HG03045 (cell line): ENCODE measurements around the gene PRSS2.
"Not testable (repeated sequence)": the region's sequence is repeated elsewhere in the genome, so short reads cannot be mapped to it uniquely, and the experiment has no call there.

ENCODE experiments used
- ATAC-seq: cut with Tn5 transposase; IDR thresholded peaks from one replicate; pipeline ENCODE4 v1.9.1; 2021; ENCODE audit warnings: mild to moderate bottlenecking, moderate library complexity; ENCODE audit not compliant: unreplicated experiment

The PRSS2 gene

DNA sequence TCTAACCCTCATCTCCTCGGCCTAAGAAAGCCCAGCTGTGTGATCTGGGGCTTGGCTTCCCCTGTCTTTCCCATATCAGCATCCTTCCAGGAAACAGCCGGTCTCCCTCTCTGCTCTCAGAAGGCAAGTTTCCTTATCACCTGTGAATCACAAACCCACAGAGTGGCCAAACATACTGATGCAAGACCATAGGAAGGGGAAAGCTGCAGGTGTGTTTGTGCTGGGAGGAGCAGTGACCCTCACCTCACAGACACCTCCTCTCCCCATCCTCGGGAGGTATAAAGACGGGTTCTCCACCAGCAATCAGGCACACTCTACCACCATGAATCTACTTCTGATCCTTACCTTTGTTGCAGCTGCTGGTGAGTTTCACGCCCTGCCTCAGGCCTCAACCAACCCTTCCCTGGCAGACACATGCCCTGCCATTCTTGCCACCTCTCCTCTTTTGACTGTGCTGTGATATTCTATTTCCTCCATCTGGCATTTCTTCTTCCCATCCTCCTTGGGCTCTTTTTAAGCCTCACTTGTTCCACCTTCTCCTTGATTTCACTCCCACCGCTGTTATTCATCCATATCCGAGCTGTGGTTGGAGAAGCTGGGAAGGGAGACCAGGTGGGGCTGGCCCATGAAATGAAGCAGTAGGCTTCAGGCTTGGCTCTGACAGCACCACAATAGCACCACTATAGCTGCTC is at the start of gene PRSS2:
TSS of gene PRSS2 (plus strand) at position 310 of the 692 bp plus-strand sequence. CDS start at position 323, 13 bp downstream.
- no peak for ATAC-seq

DNA sequence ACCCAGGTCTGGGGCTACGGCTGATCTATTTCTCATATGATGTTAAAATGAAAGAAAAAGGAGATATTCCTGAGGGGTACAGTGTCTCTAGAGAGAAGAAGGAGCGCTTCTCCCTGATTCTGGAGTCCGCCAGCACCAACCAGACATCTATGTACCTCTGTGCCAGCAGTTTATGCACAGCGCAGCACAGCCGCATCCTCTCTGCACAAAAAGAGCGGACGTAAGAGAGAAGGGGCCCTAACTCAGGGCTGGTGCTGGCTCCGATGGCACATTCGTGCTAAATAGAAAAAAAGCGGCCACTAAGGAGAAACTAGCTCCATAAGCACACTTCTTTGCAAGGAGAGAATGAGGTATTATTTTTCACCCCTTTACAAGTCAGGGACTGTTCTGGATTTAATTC is 49.8 kb upstream of the PRSS2 start:
- no peak for ATAC-seq

DNA sequence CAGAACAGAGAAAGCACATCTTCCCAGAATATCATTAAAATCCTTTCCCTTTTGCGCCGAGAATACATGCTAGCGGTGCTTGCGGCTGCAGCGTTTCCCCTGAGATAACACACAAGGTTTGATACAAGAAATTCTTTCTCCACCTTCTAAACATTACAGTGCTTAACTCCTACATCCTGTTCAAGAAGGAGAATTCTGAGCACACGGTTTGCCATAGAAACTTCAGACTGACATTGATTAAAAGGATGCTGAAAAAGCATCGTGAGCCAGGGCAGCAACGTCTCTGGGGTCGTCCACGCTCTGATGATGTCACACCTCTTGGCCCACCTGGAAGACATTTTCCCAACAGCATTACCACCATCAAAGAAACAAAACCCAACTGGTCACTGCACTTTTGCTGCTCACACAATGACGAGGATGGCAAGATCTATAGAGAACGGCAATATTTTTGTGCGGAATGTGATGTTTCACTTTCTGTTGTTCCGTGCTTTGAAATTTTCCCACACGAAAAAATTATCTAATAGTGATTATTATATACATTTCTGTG is 48.4 kb upstream of the PRSS2 start:
- no peak for ATAC-seq

DNA sequence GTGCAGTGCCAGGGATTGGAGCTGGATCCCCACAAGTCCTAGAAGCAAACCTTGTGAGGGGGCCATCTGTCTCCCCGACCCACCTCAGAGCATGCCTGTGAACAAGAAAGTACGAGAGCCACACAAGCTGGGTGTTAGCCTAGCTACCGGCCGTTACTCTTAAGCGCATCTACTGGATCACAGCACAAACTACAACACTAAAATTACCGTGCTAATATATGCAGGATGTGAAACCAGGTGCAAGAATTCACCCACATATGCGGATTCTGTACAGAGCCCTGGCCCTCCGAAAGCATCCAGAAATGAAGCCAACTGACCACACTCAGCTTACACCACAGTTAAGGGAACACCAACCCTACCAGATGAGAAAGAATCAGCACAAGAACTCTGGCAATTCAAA is 37.5 kb upstream of the PRSS2 start:
- ATAC-seq = no peak

DNA sequence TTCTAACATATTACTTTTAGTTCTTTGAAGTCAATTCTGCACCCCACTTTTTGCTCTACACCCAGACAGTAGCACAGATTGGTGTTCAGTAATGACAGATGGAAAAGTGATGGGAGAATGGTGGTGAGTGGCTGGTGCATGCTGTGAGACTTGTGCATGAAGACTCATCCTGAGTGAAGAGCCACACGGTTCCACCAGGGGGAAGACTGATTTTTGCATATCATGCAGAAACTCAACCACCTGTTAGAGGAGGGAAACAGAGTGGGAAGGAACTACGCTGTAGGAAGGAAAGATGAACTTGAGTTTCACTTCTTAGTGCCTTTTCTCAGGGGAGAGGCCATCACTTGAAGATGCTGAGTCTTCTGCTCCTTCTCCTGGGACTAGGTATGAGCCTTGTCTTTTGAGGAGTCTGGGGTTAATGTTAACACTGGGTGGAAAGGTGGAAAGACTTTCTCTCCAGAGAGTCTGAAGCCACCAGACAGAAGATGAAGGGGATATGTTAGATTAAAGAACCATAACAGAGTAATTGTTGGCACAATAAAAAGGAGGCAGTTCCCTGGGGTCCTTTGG is 30.8 kb upstream of the PRSS2 start:
- peak; percentile 90 for ATAC-seq

DNA sequence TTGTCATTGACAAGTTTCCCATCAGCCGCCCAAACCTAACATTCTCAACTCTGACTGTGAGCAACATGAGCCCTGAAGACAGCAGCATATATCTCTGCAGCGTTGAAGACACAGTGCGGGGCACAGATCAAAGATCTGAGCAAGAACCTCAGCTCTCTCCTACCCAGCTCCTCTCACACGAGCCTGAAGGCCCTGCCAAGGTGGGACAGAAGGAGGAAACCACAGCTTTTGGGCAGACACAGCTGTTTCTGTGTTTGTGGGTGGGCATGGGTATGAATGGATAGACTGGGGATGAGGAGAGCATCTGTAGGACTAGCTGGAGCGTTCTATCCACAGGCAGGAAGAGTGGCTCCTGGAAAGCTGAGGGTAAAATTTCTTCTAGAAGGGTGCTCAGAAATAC is 30.0 kb upstream of the PRSS2 start:
- ATAC-seq = no peak

DNA sequence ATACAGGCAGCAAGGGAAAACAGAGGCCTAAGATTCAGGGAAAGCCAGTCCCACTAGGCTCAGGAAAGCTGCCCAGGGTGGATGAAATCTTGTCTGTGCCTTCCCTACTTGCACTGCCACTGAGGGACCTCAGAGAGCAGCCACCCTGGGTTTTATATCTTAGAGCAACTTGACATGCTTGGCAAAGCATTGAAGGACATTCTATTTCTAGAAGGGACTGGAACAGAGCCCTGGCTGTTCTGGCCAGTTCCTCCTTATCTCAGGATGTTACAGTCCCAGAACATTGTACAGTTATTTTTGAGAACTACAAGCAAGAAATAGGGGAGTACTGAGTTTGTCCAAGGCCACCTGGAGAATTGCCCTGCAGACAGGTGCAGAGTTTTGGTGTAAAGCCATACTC is 28.8 kb upstream of the PRSS2 start:
- ATAC-seq = not testable (repeated sequence)

DNA sequence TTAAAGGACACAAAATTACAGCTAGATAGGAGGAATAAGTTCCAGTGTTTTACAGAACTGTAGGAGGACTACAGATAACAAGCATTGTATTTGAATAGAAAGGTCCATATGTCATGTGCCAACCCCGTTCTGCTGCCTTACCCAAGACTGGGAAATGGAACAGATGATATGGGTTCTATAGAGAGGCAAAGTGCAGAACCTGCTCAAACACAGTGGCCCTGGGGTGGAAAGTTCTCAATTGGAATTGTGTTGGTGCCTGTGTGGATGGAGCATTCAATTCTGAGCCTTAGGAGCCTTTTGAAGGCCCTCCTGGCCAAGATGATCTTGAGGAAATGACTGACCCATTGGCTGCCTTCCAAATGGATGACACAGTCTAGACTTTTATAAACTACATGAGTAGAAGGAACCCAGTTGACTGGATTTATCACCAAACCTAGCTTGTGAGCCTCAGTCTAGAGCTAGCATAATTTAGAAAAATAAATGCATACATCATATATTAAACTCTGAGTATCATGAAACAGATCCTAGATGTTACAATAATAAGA is 25.6 kb upstream of the PRSS2 start:
- no peak for ATAC-seq

DNA sequence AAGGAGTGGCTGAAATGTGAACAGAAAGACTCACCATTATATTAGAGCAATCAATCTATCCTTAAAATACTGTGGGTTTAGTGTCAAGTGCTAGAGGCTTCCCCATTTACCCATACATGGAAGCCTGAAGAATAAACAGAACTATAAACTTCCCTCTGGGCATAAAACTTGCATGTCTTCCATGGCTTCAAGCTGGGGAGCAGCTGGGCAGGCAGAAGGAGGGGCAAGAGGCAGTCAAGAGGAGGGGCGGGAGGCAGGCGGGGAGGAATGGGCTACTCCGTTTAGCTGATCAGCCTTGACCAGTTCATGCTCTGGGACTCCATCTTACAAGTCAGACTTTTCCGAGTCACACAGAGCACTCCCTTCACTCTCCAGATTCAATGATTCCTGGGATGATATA is 25.0 kb upstream of the PRSS2 start:
- ATAC-seq = no peak

DNA sequence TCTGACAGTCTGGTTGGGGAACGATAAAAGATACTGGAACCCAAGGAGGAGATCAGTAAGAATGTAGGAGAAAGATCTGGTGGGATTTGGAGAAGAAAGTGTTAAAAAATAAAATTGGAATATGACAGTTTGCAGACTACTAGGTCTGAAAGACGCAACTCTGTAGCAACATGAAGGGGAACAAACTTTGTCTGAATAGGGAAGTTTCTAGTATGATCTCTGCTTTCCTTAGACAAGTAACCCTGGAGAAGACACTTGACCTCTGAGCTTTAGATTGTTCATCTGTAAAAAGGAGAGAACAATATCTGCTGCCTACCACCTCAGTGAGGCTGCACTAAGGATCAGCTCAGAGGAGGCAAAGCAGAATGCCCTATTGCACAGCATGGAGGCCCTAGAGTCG is 24.5 kb upstream of the PRSS2 start:
- ATAC-seq = no peak

DNA sequence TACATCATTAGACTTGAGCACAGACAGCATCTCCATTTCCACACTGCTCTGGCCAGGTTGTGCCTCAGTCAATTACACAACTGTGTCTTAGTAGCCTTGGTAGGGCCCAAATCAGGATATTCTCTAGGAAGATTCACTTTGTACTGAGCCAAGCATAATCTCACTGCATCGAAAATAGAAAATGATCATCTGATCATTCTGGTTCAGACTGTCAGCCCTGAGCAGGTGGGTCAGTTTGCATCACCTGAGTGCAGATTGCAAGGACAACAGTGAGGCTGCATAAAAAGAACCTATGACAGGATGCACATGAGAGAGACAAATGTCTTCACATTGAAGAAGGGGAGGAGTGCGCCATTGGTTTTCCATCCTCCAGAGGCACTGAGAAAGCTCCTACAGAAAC is 22.4 kb upstream of the PRSS2 start:
- not testable (repeated sequence) for ATAC-seq

DNA sequence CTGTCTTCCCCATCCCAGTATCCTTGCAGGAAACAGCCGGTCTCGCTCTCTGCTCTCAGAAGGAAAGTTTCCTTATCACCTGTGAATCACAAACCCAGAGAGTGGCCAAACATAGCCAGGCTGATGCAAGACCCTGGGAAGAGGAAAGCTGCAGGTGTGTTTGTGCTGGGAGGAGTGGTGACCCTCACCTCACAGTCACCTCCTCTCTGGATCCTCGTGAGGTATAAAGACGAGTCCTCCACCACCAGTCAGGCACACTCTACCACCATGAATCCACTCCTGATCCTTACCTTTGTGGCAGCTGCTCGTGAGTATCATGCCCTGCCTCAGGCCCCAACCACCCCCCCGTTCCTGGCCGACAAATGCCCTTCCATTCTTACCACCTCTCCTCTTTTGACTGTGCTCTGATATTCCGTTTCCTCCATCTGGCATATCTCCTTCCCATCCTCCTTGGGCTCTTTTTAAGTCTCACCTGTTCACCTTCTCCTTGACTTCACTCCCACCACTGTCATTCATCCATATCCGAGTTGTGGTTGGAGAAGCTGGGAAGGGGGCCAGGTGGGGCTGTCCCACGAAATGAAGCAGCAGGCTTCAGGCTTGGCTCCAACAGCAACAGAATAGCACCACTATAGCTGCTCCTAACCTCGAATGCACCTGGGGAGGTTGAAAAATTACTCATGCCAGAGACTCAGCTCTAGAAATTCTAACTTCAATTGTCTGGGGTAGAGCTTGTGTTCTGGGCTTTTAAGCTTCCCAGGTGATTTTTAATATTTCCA is 21.4 kb upstream of the PRSS2 start, which contains the start of gene PRSS1:
TSS of gene PRSS1 (plus strand) at position 255 of the 776 bp plus-strand sequence. CDS start at position 268, 13 bp downstream.
- ATAC-seq = no peak

DNA sequence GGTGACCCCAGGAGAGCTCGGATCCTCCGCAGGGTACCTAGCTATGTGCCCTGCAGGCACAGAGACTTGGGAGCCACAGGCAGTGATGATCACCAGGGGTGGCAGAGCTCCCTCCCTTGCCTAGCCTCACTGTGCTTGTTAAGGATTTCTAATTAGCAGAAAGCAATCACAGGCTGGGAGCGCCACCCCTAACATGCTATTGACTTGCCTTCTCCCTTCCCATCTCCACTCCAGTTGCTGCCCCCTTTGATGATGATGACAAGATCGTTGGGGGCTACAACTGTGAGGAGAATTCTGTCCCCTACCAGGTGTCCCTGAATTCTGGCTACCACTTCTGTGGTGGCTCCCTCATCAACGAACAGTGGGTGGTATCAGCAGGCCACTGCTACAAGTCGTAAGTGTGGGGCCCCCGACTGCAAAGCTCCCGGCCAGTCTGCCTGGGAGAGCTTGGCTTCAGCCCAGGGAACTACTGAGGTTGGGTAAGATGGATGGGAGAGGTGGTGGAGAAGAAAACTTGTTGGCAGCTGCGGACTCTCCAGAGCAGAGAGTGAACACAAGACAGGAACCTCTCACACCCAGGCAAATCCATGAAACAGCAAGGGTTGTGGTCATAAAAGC is 20.3 kb upstream of the PRSS2 start:
- no peak for ATAC-seq

DNA sequence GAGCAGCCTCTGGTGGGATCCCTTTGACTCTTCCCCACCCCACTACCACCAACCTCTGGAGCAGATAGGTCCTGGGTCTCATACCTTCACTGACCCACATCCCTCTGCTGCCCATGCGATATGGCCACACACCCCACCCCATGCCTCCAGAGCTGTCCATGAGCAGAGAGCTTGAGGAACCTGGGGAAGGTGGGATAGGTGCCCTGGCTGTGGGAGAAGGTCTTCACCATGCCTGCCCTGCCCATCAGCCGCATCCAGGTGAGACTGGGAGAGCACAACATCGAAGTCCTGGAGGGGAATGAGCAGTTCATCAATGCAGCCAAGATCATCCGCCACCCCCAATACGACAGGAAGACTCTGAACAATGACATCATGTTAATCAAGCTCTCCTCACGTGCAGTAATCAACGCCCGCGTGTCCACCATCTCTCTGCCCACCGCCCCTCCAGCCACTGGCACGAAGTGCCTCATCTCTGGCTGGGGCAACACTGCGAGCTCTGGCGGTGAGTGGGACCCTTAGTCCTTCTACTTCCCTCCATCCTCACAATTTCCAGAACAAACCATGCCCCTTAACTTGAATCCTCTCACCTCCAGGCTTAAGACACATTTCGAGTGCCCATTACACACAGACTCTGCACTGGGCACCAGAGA is 19.1 kb upstream of the PRSS2 start:
- not testable (repeated sequence) for ATAC-seq

DNA sequence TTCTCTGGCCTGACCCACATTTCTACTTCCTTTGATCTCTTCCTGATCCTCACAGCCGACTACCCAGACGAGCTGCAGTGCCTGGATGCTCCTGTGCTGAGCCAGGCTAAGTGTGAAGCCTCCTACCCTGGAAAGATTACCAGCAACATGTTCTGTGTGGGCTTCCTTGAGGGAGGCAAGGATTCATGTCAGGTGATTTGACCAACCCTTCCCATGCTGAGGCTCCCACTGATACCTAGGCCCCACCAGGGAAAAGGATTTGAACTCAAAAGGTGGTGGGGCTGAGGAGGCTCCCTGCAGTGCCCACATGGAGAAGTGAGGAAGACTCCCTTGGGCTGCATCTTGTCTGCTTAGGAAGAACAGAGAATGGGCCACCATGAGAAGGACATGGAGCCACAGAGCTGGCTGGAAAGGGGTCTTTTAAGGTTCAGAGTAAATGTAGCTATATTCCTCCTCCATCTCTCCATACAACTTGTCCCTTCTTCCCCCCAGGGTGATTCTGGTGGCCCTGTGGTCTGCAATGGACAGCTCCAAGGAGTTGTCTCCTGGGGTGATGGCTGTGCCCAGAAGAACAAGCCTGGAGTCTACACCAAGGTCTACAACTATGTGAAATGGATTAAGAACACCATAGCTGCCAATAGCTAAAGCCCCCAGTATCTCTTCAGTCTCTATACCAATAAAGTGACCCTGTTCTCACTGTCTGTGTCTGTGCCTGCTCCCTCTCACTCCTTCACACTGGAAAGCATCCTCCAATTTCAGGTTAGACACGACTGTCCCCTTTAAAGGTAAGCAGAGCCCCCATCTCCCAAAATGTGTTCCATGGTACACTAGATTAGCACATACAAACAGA is 18.2 kb upstream of the PRSS2 start:
- no peak for ATAC-seq

DNA sequence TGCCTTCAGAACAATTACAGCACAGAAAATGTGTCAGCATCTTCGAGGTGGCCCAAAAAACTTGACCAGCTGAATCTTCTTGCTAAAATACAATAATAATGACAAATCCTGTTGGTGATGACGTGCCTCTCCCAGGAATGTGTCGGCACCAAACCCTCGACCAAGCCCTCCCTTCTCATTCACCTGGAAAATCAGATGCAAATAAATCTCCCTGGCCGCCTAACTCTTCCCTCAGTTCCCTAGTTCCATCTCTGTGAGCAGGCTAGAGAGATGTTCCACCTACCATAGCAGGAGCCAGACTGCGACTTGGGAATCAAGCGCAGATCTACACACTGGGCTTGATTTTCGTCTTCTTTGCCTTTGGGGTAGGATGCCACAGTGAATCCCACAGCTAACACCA is 17.4 kb upstream of the PRSS2 start:
- no peak for ATAC-seq

DNA sequence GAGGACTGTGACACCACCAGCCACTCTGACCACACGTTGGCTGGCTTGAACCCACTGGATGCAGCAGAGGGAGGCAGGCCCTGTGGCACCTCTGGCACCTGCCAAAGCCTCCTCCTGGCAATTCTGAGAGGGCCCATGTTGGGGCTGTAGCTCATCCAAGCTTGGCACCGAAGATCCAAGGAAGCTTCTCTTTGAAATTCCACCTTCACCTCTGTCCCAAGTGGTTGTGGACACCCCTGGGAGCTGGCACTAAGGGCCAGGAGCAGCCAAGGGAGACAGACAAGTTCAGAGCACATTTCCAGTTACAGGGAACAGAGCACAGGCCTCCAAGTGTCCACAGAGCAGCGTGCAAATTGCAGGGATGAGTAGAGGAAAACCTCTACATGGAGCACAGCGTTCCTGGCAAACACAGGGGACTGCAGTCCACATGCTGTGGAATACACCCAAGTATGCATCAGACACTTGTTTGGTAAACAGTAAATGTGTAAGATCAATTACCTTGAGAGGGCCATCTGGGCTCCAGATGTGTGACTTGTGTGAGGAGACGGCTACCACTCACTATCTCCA is 16.8 kb upstream of the PRSS2 start:
- not testable (repeated sequence) for ATAC-seq

DNA sequence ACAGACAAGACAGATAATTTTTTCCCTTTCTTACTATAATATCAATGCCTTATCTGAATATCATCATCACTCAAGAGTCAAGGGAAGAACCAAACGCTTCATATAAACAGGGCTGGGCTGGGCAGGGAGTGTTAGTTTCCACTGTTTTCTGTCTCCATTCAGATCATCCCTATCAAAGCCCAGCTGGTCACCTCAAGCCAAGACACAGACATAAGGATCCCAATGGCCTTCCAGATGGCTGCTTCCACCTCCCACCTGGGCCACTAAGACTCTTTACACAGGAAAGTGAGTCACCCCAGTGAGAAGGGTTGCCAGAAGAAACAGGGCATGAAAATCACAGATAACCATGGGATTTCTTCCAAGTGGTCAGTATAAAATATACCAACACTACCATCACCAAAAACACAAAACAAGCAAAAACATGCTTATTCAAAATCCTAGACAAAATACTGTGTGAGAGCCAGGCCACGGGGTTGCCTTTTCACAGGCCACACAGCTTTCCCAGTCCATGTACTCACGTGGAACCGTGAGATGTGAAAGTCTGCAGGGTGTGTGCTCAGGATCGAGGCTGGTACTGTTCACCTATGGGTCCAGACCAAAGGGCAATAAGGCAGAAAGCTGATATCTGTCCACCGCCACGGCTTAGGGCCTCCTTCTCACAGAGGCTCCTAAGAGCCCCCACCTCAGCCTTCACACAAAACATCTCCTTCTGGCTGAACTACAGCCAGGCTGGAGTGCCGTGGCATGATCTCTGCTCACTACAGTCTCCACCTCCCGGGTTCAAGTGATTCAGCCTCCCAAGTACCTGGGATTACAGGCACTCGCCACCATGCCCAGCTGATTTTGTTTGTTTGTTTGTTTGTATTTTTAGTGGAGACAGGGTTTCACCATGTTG is 15.8 kb upstream of the PRSS2 start:
- no peak for ATAC-seq
